HT1080 (cell line): ENCODE data around the gene PFDN4. TPM values are rescaled to one million over a fixed set of nuclear protein-coding genes. Genes with fewer than 3 reads are reported as not detected.
"Not testable (repeated sequence)": the region's sequence is repeated elsewhere in the genome, so short reads cannot be mapped to it uniquely, and the experiment has no call there.

Experiments used
- DNase-seq: peaks from one replicate; pipeline ENCODE4 v3.0.0-alpha.2; 2015; ENCODE audit warnings: low read depth
- total RNA-seq: library from RNA; depleted of rRNA; stranded (reverse); fragments of >200 nt; shearing (Covaris generic); gene quantifications from 2 replicates; pipeline ENCODE4 v1.2.3, GENCODE V29; 2014

PFDN4 gene
- total RNA-seq, 1 experiment from 2014 or later = 57.7 TPM

DNA sequence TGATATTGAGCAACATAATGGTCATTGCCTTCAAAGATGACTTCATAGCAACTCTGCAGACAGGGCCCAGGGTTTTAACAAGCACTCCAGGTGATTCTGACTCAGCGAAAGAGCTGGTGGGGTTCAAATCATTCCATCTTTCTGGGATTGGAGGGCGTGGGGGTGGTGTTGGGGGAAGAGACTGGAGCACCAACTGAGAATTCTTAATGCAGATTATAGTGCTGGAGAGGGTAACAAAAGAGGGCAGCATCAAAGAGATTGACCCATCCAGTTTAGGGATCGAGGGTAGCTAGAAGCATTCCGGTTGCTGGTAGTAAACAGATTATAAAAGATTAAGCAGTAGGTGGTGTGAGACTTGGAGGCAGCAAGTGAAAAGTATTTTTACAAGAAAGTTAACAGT lies 15.9 kb downstream of the PFDN4 start:
- DNase-seq = no peak

- not testable (repeated sequence) for DNase-seq
Measured at GRCh38 chr20:54224642-54225041, 16.8 kb downstream of the PFDN4 start.

- DNase-seq = no peak
Measured at GRCh38 chr20:54227241-54227640, 19.4 kb downstream of the PFDN4 start.

DNA sequence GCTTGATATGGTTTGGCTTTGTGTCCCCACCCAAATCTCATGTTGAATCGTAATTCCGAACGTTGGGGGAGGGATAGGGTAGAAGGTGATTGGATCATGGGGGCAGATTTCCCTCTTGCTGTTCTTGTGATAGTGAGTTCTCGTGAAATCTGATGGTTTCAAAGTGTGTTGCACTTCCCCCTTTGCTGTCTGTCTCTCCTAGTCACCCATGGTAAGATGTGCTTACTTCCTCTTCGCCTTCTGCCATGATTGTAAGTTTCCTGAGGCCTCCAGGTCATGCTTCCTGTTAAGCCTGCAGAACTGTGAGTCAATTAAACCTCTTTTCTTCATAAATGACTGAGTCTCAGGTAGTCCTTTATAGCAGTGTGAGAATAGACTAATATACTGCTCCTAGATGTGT lies 19.9 kb downstream of the PFDN4 start:
- no peak for DNase-seq

DNA sequence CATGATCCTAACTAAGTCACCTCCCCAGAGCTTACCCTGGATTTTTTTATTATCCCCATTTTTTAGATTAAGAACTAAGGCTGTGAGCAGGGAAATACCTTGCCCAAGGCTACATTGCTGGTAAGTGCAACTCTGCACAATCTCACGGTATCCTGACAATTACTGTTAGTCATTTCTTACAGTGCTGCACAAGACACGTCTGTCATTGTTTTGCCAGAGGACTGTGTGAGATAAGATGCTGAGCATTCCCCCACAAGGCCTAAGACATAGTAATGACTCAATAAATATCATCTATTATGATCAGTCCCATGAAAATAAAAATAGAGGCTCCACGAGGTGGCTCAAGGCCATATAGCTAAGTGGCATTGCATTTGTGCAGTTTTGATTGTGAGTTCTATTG lies 21.0 kb downstream of the PFDN4 start:
- no peak for DNase-seq

GRCh38 chr20:54229566-54230160 lies 21.8 kb downstream of the PFDN4 start:
- DNase-seq = no peak

DNA sequence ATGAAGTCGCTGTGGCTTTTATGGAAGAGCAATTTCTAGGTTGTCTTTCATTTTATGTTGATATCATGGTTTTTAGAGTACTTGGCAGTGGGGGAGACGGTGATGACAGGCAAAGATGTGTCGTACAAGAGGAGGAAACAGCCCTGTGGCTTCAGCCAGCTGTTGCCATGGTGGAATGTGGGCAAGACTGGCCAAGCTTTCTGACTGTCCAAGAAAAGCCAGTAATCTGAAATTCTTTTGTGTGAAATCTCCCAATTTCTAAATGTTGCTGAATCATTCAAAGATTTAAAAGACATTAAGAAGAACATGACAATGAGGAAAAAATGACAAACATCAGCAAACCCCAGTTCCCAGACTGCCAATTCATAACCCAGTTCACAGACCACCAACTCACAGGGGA lies 23.1 kb downstream of the PFDN4 start:
- DNase-seq = no peak

DNA sequence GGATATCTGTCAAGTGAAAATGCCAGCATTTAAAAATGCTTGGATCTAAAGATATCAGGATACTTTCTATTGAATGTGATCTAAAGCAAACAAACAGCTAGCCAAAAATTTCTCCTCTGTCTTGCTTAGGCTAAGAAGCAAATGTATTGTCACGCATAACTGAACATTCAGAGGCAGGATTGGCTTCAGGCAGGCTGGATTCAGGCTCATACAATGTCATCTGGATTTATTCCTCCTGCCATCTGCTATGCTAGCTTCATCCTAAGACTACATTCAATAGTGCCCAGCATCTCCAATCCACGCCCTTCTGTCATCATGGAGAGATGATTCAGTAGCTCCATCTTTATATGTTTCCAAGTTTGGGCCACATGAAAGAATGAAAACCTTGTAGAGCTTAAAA lies 27.1 kb downstream of the PFDN4 start:
- DNase-seq = no peak

DNA sequence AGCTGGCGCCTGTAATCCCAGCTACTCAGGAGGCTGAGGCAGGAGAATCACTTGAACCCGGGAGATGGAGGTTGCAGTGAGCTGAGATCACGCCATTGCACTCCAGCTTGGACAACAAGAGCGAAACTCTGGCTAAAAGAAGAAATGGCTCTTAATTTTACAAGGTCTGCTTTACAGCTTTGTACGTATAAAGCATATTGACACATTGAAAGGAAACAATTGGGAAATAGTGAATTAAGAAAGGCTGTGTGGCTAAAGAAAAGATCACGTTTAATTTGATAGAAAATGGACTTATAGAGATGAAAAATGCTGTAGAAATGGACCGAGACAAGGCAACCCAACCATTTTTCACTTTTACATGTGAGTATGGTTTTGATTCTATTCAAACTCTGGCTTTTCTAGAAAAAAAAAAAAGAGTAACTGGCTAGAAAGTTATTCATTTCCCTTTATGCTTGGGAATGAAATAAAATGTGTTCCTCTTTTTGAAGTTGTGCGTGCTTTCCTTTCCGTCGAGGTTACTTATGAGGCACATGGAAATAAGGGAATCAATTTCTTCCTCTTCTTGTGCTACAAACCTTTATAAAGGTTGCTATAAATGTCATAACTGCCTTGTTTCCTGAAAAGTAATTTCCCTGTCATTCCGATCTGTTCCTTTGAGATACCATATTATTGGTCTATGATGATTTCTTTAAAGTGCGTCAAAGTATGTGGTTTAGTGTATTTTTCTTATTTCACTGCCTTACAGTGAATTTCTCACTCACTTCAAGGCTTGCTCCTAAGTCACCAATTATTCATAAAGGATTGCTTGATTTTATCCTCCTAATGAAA lies 29.4 kb downstream of the PFDN4 start:
- DNase-seq = no peak

- DNase-seq = no peak
Measured at GRCh38 chr20:54244113-54244512, 36.2 kb downstream of the PFDN4 start.

DNA sequence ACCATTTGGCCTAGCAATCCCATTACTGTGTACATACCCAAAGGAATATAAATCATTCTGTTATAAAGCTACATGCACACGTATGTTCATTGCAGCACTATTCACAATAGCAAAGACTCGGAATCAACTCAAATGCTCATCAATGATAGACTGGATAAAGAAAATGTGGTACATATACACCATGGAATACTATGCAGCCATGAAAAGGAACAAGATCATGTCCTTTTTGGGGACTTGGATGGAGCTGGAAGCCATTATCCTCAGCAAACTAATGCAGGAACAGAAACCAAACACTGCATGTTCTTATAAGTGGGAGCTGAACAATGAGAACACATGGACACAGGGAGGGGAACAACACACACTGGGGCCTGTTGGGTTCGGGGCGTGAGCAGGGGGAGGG lies 40.8 kb downstream of the PFDN4 start:
- not testable (repeated sequence) for DNase-seq

GRCh38 chr20:54250691-54251090 lies 42.8 kb downstream of the PFDN4 start:
- DNase-seq = no peak

GRCh38 chr20:54251096-54251495 lies 43.2 kb downstream of the PFDN4 start:
- DNase-seq = no peak

- DNase-seq = peak; percentile 27
Measured at GRCh38 chr20:54254596-54254995, 46.7 kb downstream of the PFDN4 start.

GRCh38 chr20:54255157-54255556 lies 47.3 kb downstream of the PFDN4 start:
- DNase-seq = no peak

- no peak for DNase-seq
Measured at GRCh38 chr20:54256202-54256601, 48.3 kb downstream of the PFDN4 start.

- peak; percentile 77 for DNase-seq
Measured at GRCh38 chr20:54257071-54257816, 49.4 kb downstream of the PFDN4 start.

DNA sequence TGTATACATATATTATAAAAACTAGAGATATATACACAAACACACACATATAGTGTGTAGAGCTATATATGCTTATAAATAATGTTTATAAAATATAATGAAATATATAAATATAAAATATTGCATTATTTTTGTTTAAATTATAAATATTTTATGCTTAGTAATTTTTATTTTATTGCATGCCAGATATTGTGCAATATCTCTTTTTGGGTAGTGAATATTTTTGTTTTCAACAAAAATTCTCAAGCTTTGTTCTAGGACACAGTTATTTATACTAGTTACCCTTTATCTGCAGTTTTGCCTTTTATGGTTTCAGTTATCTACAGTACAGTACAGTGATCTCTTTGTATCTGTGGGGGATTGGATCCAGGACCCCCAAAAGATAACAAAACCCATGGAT lies 52.2 kb downstream of the PFDN4 start:
- DNase-seq = no peak

GRCh38 chr20:54262671-54263070 lies 54.8 kb downstream of the PFDN4 start:
- no peak for DNase-seq

- DNase-seq = no peak
Measured at GRCh38 chr20:54263116-54263690, 55.3 kb downstream of the PFDN4 start.

- DNase-seq = not testable (repeated sequence)
Measured at GRCh38 chr20:54265791-54266190, 57.9 kb downstream of the PFDN4 start.

DNA sequence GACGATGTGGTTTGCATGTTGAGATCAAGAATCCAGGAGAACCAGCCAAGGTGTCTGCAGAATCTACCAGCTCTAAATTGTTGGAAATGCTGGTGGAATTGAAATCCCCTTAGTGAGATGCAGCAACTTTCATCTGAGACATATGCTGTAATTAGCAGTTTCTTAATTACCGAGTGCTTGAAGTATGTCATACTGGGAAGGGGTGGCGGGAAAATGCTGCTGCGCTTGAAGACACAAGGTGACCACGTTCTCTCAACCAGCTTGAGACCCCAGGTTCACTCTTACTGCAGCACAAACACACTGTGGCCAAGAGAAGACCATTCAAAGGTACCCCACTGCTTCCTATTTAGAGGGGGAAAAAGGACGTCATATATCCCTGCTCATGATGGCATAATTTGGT lies 59.0 kb downstream of the PFDN4 start:
- DNase-seq = no peak
